Measurements from ENCODE around the gene FSTL1. TPM values are rescaled to one million over a fixed set of nuclear protein-coding genes. Genes with fewer than 3 reads are reported as not detected.
A peak's percentile ranks its signal among the peaks of the same experiment; 100 is the strongest.

Gene FSTL1
- total and polyA plus RNA-seq, 2 experiments from 2014 or later = 142 to 353 TPM

DNA sequence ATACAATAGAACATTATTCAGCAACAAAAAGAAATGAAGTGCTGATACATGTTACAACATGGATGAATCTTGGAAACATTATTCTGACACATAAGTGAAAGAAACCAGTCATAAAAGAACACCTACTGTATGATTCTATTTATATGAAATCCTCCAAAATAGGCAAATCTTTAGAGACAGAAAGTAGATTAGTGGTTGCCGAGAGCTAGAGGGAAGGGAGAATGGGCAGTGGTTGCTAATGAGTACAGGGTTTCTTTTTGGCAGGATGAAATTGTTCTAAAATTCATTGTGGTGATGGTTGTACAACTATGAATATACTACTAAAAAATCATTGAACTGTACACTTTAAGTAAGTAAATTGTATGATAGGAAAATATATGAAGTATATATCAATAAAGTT is 95.3 kb downstream of the FSTL1 start:
- no peaks in the 10 kb centered on the region for H3K4me1 ChIP-seq (ENCODE audit: low read depth)
- no peaks in the 10 kb centered on the region for H3K27me3 ChIP-seq
- TF ChIP-seq, protein P1, sequence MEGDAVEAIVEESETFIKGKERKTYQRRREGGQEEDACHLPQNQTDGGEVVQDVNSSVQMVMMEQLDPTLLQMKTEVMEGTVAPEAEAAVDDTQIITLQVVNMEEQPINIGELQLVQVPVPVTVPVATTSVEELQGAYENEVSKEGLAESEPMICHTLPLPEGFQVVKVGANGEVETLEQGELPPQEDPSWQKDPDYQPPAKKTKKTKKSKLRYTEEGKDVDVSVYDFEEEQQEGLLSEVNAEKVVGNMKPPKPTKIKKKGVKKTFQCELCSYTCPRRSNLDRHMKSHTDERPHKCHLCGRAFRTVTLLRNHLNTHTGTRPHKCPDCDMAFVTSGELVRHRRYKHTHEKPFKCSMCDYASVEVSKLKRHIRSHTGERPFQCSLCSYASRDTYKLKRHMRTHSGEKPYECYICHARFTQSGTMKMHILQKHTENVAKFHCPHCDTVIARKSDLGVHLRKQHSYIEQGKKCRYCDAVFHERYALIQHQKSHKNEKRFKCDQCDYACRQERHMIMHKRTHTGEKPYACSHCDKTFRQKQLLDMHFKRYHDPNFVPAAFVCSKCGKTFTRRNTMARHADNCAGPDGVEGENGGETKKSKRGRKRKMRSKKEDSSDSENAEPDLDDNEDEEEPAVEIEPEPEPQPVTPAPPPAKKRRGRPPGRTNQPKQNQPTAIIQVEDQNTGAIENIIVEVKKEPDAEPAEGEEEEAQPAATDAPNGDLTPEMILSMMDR (IDR thresholded peaks at IDR 0.05; ENCODE audit: low read depth, low read length) = no peak
- no peak overlapping the region for H3K4me3 ChIP-seq
- H3K9me3 ChIP-seq (ENCODE audit: low read depth) = no peaks in the 10 kb centered on the region
- H3K27ac ChIP-seq = no peak overlapping the region
- DNase-seq (ENCODE audit: low read depth in 1 of 2, low spot score in 1 of 2) = no peak
- H3K36me3 ChIP-seq = no peaks in the 10 kb centered on the region

DNA sequence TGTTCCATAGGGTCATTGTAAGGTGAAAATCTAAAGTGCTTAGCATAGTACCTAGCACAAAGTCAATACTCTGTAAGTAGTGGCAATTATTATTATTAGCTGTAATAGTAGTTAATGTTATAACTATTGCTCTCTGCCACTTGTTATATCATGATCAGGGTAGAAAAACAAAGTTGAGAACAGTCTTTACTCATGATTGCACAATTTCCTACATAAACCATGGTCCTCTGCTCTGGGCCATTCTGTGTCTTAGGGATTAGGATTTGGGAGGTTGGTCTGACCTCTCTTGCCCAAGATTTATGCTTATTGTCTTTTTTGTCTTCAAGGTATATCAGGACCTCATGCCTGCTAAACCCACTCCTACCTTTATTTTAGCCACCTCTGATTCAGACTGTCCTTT is 97.3 kb downstream of the FSTL1 start:
- H3K4me1 ChIP-seq (ENCODE audit: low read depth) = peaks cover 3% of the 10 kb centered on the region
- no peak overlapping the region for H3K4me3 ChIP-seq
- peak in 1 of 2 donors; percentile 10 for DNase-seq (ENCODE audit: low read depth in 1 of 2, low spot score in 1 of 2)
- H3K9me3 ChIP-seq (ENCODE audit: low read depth) = no peaks in the 10 kb centered on the region
- no peaks in the 10 kb centered on the region for H3K36me3 ChIP-seq
- no peaks in the 10 kb centered on the region for H3K27me3 ChIP-seq
- TF ChIP-seq, protein P1 (IDR thresholded peaks at IDR 0.05; ENCODE audit: low read depth, low read length) = no peak
- H3K27ac ChIP-seq = no peak overlapping the region

DNA sequence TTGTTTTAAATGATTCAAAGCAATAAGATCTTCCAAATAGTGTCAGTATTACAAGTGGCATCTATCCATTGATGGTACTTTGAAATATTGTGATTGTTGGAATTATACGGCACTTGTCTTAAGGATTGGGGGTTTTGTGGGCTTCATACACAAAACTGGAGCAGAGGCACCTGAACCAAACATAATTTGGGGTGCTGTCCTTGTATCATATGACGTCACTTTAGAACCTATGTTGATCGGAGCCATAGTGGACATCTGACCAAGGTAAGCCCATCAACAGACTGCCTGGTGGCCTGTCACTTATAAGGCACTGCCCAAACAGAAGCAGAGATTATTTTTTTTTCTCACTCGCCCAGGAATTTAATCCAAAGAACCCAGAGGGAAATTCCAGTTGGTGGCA is 98.8 kb downstream of the FSTL1 start:
- Histone ChIP-seq H3K4me1 (ENCODE audit: low read depth) (peaks cover 7% of the 10 kb centered on the region), H3K27ac (no peak overlapping the region), H3K27me3 (no peaks in the 10 kb centered on the region), H3K4me3 (no peak overlapping the region), H3K36me3 (no peaks in the 10 kb centered on the region), H3K9me3 (ENCODE audit: low read depth) (no peaks in the 10 kb centered on the region)
- TF ChIP-seq, protein P1 (IDR thresholded peaks at IDR 0.05; ENCODE audit: low read depth, low read length) = no peak
- DNase-seq (ENCODE audit: low read depth in 1 of 2, low spot score in 1 of 2) = no peak

- Histone ChIP-seq H3K4me1 (ENCODE audit: low read depth) (peaks cover 7% of the 10 kb centered on the region), H3K4me3 (peak overlapping the region; percentile 71), H3K27me3 (no peaks in the 10 kb centered on the region), H3K36me3 (no peaks in the 10 kb centered on the region), H3K9me3 (ENCODE audit: low read depth) (no peaks in the 10 kb centered on the region), H3K27ac (no peak overlapping the region)
- TF ChIP-seq, protein P1 (IDR thresholded peaks at IDR 0.05; ENCODE audit: low read depth, low read length) = no peak
- peak in 1 of 2 donors; percentile 84 for DNase-seq (ENCODE audit: low read depth in 1 of 2, low spot score in 1 of 2)
These were observed 100.3 kb downstream of the FSTL1 start for GRCh38 chr3:120350401-120350941.

DNA sequence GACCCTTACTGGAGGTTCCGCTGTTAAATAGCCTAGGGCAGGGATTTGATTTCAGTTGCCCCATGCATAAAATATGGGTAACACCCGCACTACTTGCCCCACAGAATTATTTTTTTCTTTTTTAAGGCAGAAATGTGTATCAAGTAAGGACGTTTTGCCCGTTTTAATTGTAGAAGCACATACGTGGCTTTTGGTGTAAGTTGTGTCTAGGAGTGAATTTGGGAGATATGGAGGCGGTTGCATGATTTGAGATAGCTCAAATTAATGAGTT is 101.0 kb downstream of the FSTL1 start:
- H3K27me3 ChIP-seq = no peaks in the 10 kb centered on the region
- H3K27ac ChIP-seq = peak overlapping the region; percentile 80
- no peak for DNase-seq (ENCODE audit: low read depth in 1 of 2, low spot score in 1 of 2)
- TF ChIP-seq, protein P1 (IDR thresholded peaks at IDR 0.05; ENCODE audit: low read depth, low read length) = no peak
- H3K4me3 ChIP-seq = peak overlapping the region; percentile 71
- H3K36me3 ChIP-seq = no peaks in the 10 kb centered on the region
- peaks cover 7% of the 10 kb centered on the region for H3K4me1 ChIP-seq (ENCODE audit: low read depth)
- no peaks in the 10 kb centered on the region for H3K9me3 ChIP-seq (ENCODE audit: low read depth)

Measured in cardiac muscle cell (in vitro differentiated cells and primary cell).